Keratinocyte (primary cell): ENCODE measurements around the gene TMEM123. TPM values are rescaled to one million over a fixed set of nuclear protein-coding genes. Genes with fewer than 3 reads are reported as not detected.

Experiments
- DNase-seq: peaks from one replicate; pipeline ENCODE4 v3.0.0-alpha.2; 2011; ENCODE audit warnings: low read depth, missing footprints, low spot score
- FAIRE-seq: peaks from 2 replicates; lab custom pipeline; 2011; peaks lifted over from hg19 to GRCh38; lab: Jason Lieb, UNC
- H2AFZ ChIP-seq: 2 replicates; pipeline ENCODE4 v1.6.0; 2012; ENCODE audit warnings: low read length, control low read depth, inconsistent platforms; ENCODE audit not compliant: control insufficient read depth
- H3K27ac ChIP-seq: 2 replicates; pipeline ENCODE4 v1.5.1; 2011; ENCODE audit warnings: low read length; ENCODE audit not compliant: control insufficient read depth, insufficient read depth
- H3K27me3 ChIP-seq: 3 replicates; pipeline ENCODE4 v1.6.0; 2011; ENCODE audit warnings: low read length; ENCODE audit not compliant: control insufficient read depth, insufficient read depth; ENCODE audit errors: extremely low read depth
- H3K36me3 ChIP-seq, 2 experiments: 2 replicates in 1 of 2; 3 replicates in 1 of 2; pipeline ENCODE4 v1.5.1; 2011; ENCODE audit warnings: low read length in 2 of 2, mild to moderate bottlenecking in 1 of 2; ENCODE audit not compliant: control insufficient read depth in 2 of 2, insufficient read depth in 2 of 2; ENCODE audit errors: extremely low read depth in 1 of 2
- H3K4me1 ChIP-seq: 3 replicates; pipeline ENCODE4 v1.5.1; 2011; ENCODE audit warnings: low read length; ENCODE audit not compliant: control insufficient read depth, insufficient read depth; ENCODE audit errors: extremely low read depth
- H3K4me2 ChIP-seq: 3 replicates; pipeline ENCODE4 v1.6.0; 2011; ENCODE audit warnings: low read depth, low read length; ENCODE audit not compliant: control insufficient read depth, insufficient read depth; ENCODE audit errors: extremely low read depth
- H3K4me3 ChIP-seq, 3 experiments: fragments of 200-600 bp in 1 of 3; sonication (generic) in 1 of 3; 2 replicates in 2 of 3; 3 replicates in 1 of 3; pipeline ENCODE4 v1.5.1; 2011 to 2016; ENCODE audit warnings: low read length in 3 of 3, mild to moderate bottlenecking in 3 of 3, control low read depth in 2 of 3, inconsistent platforms in 1 of 3, low read depth in 1 of 3, mixed read lengths in 1 of 3, mixed run types in 1 of 3, moderate library complexity in 1 of 3; ENCODE audit not compliant: control insufficient read depth in 2 of 3, insufficient read depth in 2 of 3; ENCODE audit errors: extremely low read depth in 1 of 3
- H3K79me2 ChIP-seq: 2 replicates; pipeline ENCODE4 v1.6.0; 2012; ENCODE audit warnings: low read length; ENCODE audit not compliant: control insufficient read depth, insufficient read depth
- H3K9ac ChIP-seq: 3 replicates; pipeline ENCODE4 v1.6.0; 2011; ENCODE audit warnings: low read length; ENCODE audit not compliant: control insufficient read depth, insufficient read depth; ENCODE audit errors: extremely low read depth
- H3K9me1 ChIP-seq: 3 replicates; pipeline ENCODE4 v1.6.0; 2011; ENCODE audit warnings: low read length; ENCODE audit not compliant: control insufficient read depth, insufficient read depth; ENCODE audit errors: extremely low read depth
- H3K9me3 ChIP-seq: 2 replicates; pipeline ENCODE4 v1.5.1; 2012; ENCODE audit warnings: low read depth, low read length; ENCODE audit not compliant: control insufficient read depth
- H4K20me1 ChIP-seq: 3 replicates; pipeline ENCODE4 v1.6.0; 2011; ENCODE audit warnings: low read length; ENCODE audit not compliant: control insufficient read depth, insufficient read depth; ENCODE audit errors: extremely low read depth
- EZH2 ChIP-seq: IDR thresholded peaks from one replicate; pipeline ENCODE4 v1.6.1; 2012; ENCODE audit warnings: inconsistent platforms, mild to moderate bottlenecking, low read length, moderate library complexity
- dilution Hi-C: fragments of 300-500 bp; cut with MboI; formaldehyde crosslinking; loops from one replicate; pipeline ENCODE4 v1.7.0; 2020; ENCODE audit warnings: low sequenced_read_pairs; ENCODE audit not compliant: extremely low pct_ligation_motif_present
- polyA plus RNA-seq, 5 experiments: library from polyadenylated mRNA; depleted of rRNA in 3 of 5; stranded (reverse) in 3 of 5; stranded (forward) in 1 of 5; unstranded in 1 of 5; fragments of >200 nt; gene quantifications; 1 replicate in 1 of 5; 2 replicates in 3 of 5; 3 replicates in 1 of 5; pipeline versions ENCODE4 v1.2.1 to v1.2.3, GENCODE V29; 2011 to 2012; ENCODE audit warnings: missing spikeins in 2 of 5, low read depth in 1 of 5, low replicate concordance in 1 of 5
- TF ChIP-seq, protein P1 (sequence below), 3 experiments: IDR thresholded peaks in 1 of 3; conservative IDR thresholded peaks in 1 of 3; optimal IDR thresholded peaks in 1 of 3; 2 replicates in 2 of 3; 3 replicates in 1 of 3; pipeline versions ENCODE3 to v1.5.1; 2011; ENCODE audit warnings: low read length in 3 of 3, mild to moderate bottlenecking in 3 of 3, moderate library complexity in 2 of 3, control low read depth in 1 of 3, inconsistent platforms in 1 of 3; ENCODE audit not compliant: insufficient read depth in 2 of 3; ENCODE audit errors: extremely low read depth in 1 of 3

The TMEM123 gene
- polyA plus RNA-seq, 1 donor (not counting 4 experiments of a cell fraction or from before 2014, with no cell fraction given), result 408 TPM

DNA sequence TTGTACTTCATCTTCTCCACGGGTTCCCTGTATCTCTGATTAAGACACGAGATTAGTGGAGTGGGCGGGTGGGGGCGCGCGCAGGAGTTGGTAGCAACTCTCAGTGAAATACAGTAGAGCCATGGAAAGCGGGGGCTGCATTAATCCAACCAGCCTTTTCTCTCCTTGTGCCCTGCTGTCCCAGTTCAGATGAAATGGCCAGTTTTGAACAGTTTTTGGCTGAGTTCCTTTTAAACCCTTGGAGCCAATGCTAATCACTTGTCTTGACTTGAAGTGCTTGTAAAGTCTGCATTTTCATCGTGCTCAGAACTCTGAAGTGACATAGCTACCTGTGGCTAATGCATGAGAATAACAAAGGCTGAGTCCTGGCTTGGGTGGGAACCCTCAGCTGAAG is 734 bp upstream of the TMEM123 start:
- FAIRE-seq, result peak; percentile 51
- peaks cover 50% of the 10 kb centered on the region for H3K4me1 ChIP-seq

DNA sequence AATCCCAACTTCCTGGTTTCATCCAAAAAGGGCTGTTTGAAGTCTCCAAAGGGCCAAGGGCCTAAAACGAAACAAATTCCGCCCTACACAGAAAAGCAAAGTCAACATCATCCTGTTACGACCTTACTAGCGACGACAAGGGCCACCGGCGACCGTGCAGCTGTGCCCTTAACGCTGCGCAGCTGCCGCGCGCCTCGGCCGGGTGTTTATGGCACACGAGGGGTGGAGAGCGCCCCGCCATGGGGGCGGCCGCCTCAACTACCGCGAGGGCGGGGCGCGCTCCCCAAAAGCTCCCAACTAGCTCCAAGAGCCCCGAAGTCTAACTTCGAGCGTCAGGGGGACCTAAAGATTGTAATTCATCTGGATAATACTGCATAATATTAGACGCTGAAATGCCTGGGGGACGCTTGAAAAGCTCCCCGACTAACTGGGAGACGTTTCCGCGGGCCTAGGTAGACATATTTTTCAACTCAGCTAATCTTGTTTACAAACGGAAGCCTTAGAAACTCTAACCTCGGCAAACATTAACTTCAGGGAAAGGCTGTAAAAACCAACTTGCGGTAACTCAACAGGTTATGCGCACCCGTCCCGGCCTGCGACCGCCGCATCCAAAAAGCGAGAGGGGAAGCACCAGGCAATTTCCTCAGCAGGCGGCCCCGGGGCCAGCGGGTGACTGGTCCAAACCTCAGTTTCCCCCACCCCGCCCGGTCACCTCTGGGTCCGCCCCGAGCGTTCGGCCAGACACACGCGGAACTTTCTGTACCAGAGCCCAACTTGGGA is 694 bp downstream of the TMEM123 start:
- FAIRE-seq, result no peak
- peak overlapping the region; percentile 80 for H3K27ac ChIP-seq
- H4K20me1 ChIP-seq, result no peaks in the 10 kb centered on the region
- peak overlapping the region; percentile 88 to 95 (median 90) for H3K4me3 ChIP-seq
- H3K4me1 ChIP-seq, result peaks cover 51% of the 10 kb centered on the region
- TF ChIP-seq, protein P1, sequence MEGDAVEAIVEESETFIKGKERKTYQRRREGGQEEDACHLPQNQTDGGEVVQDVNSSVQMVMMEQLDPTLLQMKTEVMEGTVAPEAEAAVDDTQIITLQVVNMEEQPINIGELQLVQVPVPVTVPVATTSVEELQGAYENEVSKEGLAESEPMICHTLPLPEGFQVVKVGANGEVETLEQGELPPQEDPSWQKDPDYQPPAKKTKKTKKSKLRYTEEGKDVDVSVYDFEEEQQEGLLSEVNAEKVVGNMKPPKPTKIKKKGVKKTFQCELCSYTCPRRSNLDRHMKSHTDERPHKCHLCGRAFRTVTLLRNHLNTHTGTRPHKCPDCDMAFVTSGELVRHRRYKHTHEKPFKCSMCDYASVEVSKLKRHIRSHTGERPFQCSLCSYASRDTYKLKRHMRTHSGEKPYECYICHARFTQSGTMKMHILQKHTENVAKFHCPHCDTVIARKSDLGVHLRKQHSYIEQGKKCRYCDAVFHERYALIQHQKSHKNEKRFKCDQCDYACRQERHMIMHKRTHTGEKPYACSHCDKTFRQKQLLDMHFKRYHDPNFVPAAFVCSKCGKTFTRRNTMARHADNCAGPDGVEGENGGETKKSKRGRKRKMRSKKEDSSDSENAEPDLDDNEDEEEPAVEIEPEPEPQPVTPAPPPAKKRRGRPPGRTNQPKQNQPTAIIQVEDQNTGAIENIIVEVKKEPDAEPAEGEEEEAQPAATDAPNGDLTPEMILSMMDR (optimal IDR thresholded peaks at IDR 0.05 in 1 of 3, IDR thresholded peaks at IDR 0.05 in 1 of 3, conservative IDR thresholded peaks at IDR 0.05 in 1 of 3; ENCODE audit: extremely low read depth in 1 of 3, insufficient read depth in 2 of 3, low read length in 3 of 3), result peak in 2 of 3 experiments; percentile 21 to 31
- no peak for TF ChIP-seq EZH2
- dilution Hi-C loops, result no loop called here
- H3K36me3 ChIP-seq, result peaks cover 0 to 5% of the 10 kb centered on the region in 2 experiments
- peaks cover 46% of the 10 kb centered on the region for H3K79me2 ChIP-seq
- DNase-seq, result no peak
- peak overlapping the region; percentile 85 for H3K9ac ChIP-seq
- H3K9me3 ChIP-seq, result no peaks in the 10 kb centered on the region
- H3K9me1 ChIP-seq, result no peaks in the 10 kb centered on the region
- H3K4me2 ChIP-seq, result peak overlapping the region; percentile 97
- peak overlapping the region; percentile 62 for H2AFZ ChIP-seq
- no peaks in the 10 kb centered on the region for H3K27me3 ChIP-seq

More for the DNA sequence above, 734 bp upstream of the TMEM123 start:
- dilution Hi-C loops, result no loop called here
- Histone ChIP-seq H3K27ac (peak overlapping the region; percentile 80), H3K79me2 (peaks cover 41% of the 10 kb centered on the region), H3K4me3 (peak overlapping the region; percentile 83 to 90 (median 88)), H4K20me1 (no peaks in the 10 kb centered on the region), H3K9me3 (no peaks in the 10 kb centered on the region), H2AFZ (peak overlapping the region; percentile 2), H3K36me3 (peaks cover 0 to 3% of the 10 kb centered on the region in 2 experiments), H3K9ac (peak overlapping the region; percentile 85), H3K9me1 (no peaks in the 10 kb centered on the region), H3K27me3 (no peaks in the 10 kb centered on the region), H3K4me2 (peak overlapping the region; percentile 84)
- no peak for TF ChIP-seq EZH2
- TF ChIP-seq, protein P1 (optimal IDR thresholded peaks at IDR 0.05 in 1 of 3, IDR thresholded peaks at IDR 0.05 in 1 of 3, conservative IDR thresholded peaks at IDR 0.05 in 1 of 3; ENCODE audit: extremely low read depth in 1 of 3, insufficient read depth in 2 of 3, low read length in 3 of 3), result no peak
- no peak for DNase-seq
